Activated CD4-positive, alpha-beta T cell treated with anti-CD3 and anti-CD28 coated beads, Interleukin-2, amount 10 ng/mL, durations not matched to agents 7 days and 5 days (primary cell): ENCODE data around the gene CCDC116. TPM values are rescaled to one million over a fixed set of nuclear protein-coding genes. Genes with fewer than 3 reads are reported as not detected.

Experiments
- CTCF ChIA-PET: fragments of 350-600 bp; sonication (Branson Sonifier 250); formaldehyde crosslinking; loops from one replicate; lab custom pipeline; 2021; ENCODE audit warnings: antibody characterized with exemption; lab: Charles Lee
- POLR2A ChIA-PET: fragments of 350-600 bp; sonication (Branson Sonifier 250); formaldehyde crosslinking; loops from one replicate; lab custom pipeline; 2021; ENCODE audit warnings: antibody characterized with exemption; lab: Charles Lee
- DNase-seq: peaks from one replicate; pipeline ENCODE4 v3.0.0-alpha.2; 2020
- H3K27ac Mint-ChIP-seq: one replicate; pipeline ENCODE4 v1.8.0; 2021; ENCODE audit warnings: mild to moderate bottlenecking, moderate library complexity, mixed read lengths
- H3K27me3 Mint-ChIP-seq: one replicate; pipeline ENCODE4 v1.8.0; 2021; ENCODE audit warnings: mixed read lengths
- H3K36me3 Mint-ChIP-seq: one replicate; pipeline ENCODE4 v1.8.0; 2021; ENCODE audit warnings: low read depth, mixed read lengths
- H3K4me1 Mint-ChIP-seq: one replicate; pipeline ENCODE4 v1.8.0; 2021; ENCODE audit warnings: mixed read lengths
- H3K4me3 Mint-ChIP-seq: one replicate; pipeline ENCODE4 v1.8.0; 2021; ENCODE audit warnings: mild to moderate bottlenecking, moderate library complexity, mixed read lengths
- H3K9me3 Mint-ChIP-seq: one replicate; pipeline ENCODE4 v1.8.0; 2021; ENCODE audit warnings: mixed read lengths
- total RNA-seq, 2 experiments: library from RNA; stranded (reverse); gene quantifications; one replicate each; pipeline ENCODE4 v1.2.3, GENCODE V29; 2021

CCDC116 gene
- total RNA-seq, 2 experiments from 2014 or later, result 0.42 to 0.97 TPM

DNA sequence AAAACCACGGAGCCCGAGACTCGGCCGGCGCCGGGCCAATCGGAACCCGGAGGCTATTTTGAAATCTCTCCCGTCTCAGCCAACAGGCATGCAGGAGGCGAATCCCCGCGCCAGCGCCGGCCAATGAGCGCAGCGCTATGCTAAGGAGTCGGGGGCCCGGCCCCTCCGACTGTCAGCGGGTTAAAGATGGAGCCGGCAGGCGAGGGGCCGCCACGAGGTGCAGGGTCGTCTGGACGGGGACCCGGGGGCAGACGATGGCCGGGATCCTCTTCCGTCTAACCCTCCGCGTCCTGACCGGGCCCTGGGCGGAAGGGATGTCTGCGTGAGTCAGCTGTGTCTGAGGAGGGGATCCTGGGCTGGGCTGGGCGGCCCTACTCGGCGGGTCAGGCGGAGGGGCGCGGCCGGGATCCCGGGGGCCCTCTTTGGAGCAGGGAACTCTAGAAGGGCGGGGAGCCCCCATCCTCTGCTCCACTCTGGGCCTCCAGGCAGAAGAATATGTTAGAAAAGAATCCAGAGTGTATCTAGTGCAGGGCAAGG is 19.5 kb downstream of the CCDC116 start:
- DNase-seq, result peak; percentile 93
- Mint-ChIP-seq H3K27ac (peak overlapping the region; percentile 92), H3K9me3 (no peaks in the 10 kb centered on the region), H3K4me3 (peak overlapping the region; percentile 90), H3K36me3 (peaks cover 15% of the 10 kb centered on the region), H3K4me1 (peaks cover 42% of the 10 kb centered on the region), H3K27me3 (no peaks in the 10 kb centered on the region)
- ChIA-PET CTCF (interaction anchor here (1.1 to 13.4 kb wide), 3 partner anchors 9 to 23 kb away, joined by 3 to 213 read pairs (median 25); partner anchors contain the start of genes CCDC116, SDF2L1 and YDJC), POLR2A (no interaction called here)

DNA sequence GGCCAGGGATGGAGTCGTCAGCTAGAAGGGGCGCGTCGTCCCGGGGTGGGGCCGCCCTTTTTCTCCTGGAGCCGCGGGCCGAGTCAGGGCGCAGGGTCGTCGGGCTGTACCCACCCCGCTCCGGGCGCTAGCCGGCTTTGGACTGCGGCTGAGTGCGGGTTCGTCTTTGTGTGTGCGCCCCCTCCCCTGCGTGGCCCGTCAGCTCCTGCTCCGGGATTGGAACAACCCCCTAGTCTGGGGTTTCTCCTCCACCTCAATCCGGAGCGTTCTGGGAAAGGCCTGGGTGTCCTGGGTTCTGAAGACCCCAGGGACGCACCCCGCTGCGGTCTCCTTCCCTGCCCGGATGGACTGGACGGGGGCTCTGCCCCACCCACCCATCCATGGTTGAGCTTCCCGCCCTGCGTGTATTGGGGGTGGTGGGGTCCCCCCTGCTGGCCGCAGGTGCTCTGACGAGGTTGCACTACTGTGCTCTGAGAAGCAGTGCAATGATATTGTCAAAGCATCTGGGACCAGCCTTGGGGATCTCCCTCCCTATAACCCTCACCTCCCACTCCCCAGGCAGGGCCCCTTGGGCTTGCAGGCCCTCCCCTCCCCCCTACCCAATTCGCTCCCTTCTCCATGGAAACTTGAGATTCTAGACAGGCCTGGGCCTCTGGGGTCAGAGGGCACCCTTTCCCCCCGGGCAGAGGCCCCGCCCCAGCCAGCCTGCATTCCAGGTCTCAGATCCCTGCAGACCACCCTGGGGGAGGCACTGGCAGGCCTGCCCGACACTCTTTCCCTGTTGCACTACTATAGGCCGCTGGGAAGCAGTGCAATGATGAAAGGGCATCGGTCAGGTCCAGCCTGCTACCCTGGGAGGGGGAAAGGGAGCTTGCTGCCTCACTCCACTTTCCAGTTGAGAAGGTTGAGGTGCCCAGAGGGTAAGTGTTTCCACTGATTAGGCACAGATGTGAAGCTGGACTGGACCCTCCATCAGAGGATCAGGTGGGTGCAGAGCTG is 20.3 kb downstream of the CCDC116 start:
- POLR2A ChIA-PET, result no interaction called here
- Mint-ChIP-seq H3K36me3 (peaks cover 15% of the 10 kb centered on the region), H3K9me3 (no peaks in the 10 kb centered on the region), H3K4me3 (peak overlapping the region; percentile 90), H3K27me3 (no peaks in the 10 kb centered on the region), H3K4me1 (peaks cover 46% of the 10 kb centered on the region), H3K27ac (peak overlapping the region; percentile 92)
- CTCF ChIA-PET, result interaction anchor here (1.1 to 13.4 kb wide), 4 partner anchors 10 to 300 kb away, joined by 3 to 213 read pairs (median 14); partner anchors contain the start of genes CCDC116, PPM1F, SDF2L1 and YDJC
- DNase-seq, result no peak

DNA sequence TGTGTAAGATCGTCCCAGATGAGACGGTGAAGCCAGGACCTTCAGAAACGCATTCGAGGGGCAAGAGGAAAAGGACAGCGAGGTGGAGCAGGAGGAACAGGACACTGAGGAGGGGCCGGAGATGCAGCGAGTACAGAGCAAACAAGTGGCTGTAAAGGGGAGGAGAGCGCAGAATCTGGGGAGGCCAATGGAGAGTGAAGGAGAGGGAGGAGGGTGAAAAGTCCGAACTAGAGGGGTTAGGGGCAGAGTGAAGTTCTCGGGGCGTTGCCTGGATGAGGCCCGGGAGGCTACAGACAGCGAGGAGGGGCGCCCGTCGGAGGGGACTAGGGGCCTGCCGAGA is 24.4 kb downstream of the CCDC116 start:
- H3K4me1 Mint-ChIP-seq, result peaks cover 33% of the 10 kb centered on the region
- no peaks in the 10 kb centered on the region for H3K9me3 Mint-ChIP-seq
- peak overlapping the region; percentile 84 for H3K4me3 Mint-ChIP-seq
- no peaks in the 10 kb centered on the region for H3K27me3 Mint-ChIP-seq
- DNase-seq, result no peak
- ChIA-PET POLR2A (no interaction called here), CTCF (interaction anchor here (0.9 to 2.5 kb wide), 3 partner anchors 10 to 14 kb away, joined by 3 to 16 read pairs (median 7); no protein-coding TSS in a partner anchor)
- H3K27ac Mint-ChIP-seq, result peak overlapping the region; percentile 85
- peaks cover 4% of the 10 kb centered on the region for H3K36me3 Mint-ChIP-seq

DNA sequence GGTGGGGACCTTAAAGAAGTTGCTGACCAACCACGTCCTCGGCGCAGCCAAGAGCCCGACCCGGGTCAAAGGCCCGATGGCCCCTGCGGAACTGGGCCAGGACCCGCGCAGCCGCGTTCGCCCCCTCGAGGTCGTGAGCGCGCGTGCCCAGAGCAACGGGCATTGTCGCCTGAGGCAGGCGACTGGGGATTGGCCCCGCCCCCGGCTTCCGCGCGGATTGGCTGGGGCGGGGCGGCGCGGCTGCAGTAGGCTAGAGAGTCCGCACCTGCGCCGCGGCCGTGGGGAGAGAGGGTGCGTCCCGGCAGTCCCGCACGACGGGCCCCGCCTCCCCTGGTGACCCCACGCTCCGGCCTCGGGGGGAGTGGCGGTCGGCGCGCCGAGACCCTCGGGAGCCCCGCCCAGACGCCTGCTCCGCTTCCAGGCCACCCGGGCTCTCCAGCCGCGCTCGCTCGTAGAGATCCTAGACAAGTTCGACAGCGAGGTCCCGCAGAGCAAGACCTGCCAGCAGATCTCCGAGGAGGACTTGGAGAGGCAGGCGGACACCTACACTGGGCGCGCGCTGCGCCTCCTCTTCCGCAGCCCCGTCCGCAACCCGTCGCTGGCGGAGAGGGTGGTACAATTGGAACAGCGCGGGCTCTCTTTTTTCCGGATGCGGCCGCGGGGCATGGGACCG is 24.9 kb downstream of the CCDC116 start:
- DNase-seq, result peak; percentile 84
- H3K27ac Mint-ChIP-seq, result peak overlapping the region; percentile 85
- peaks cover 33% of the 10 kb centered on the region for H3K4me1 Mint-ChIP-seq
- CTCF ChIA-PET, result interaction anchor here (0.6 to 1.9 kb wide), 4 partner anchors 9 to 15 kb away, joined by 3 to 6 read pairs (median 4); no protein-coding TSS in a partner anchor
- H3K27me3 Mint-ChIP-seq, result no peaks in the 10 kb centered on the region
- peak overlapping the region; percentile 84 for H3K4me3 Mint-ChIP-seq
- POLR2A ChIA-PET, result no interaction called here
- H3K9me3 Mint-ChIP-seq, result no peaks in the 10 kb centered on the region
- H3K36me3 Mint-ChIP-seq, result peaks cover 4% of the 10 kb centered on the region

DNA sequence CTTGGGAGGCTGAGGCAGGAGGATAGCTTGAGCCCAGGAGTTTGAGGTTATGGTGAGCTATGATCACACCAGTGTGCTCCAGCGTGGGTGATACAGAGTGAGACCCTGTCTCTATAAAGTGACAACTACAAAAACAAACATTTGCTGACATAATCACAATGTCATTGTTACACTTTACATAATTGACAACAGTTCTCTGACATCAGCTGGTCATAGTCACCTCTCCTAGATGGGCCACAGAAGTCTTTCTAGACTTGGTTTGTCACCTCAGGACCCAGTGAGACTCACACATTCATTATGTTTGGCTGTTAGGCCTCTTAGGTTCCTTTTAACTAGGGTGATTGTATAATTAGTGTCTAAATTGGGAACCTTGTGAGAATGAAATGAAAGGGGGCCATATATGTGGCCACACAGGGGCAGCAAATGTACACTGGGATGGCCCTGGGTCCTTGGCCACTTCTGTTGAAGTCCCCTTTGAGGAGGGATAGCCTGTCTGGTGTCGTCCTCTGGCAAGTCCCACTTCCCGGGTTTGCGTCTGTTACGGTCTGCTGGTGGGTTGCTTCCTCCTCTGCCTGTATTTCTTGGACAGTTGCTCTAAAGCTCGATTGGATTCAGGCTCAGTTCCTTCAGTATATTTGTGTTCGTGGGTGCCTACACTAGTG is 27.4 kb downstream of the CCDC116 start:
- CTCF ChIA-PET, result interaction anchor here (0.9 to 1.1 kb wide), 2 partner anchors 11 to 17 kb away, joined by 3 read pairs; no protein-coding TSS in a partner anchor
- no peak for DNase-seq
- Mint-ChIP-seq H3K36me3 (no peaks in the 10 kb centered on the region), H3K4me1 (peaks cover 25% of the 10 kb centered on the region), H3K4me3 (no peak overlapping the region), H3K27me3 (no peaks in the 10 kb centered on the region), H3K9me3 (no peaks in the 10 kb centered on the region), H3K27ac (no peak overlapping the region)
- POLR2A ChIA-PET, result no interaction called here

DNA sequence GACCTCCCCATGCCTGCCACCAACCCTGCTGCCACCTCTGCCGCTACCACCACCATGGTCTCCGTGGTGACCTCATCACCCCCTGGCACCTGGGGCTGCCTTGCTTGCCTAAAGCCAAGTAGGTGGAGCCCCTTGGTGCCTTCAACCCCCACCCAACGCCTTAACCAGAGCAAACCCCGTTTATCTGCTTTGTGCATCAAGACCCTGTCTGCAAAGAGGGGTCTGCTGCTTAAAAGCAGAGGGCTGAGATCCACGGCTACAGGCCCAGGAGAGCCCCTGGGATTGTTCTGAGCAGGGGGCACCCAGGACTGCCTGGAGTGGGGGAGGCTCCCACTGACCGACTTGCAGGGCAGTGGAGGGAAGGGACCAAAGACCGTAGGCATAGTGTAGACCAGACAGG is 28.3 kb downstream of the CCDC116 start:
- Mint-ChIP-seq H3K4me1 (peaks cover 32% of the 10 kb centered on the region), H3K36me3 (no peaks in the 10 kb centered on the region), H3K4me3 (no peak overlapping the region), H3K9me3 (no peaks in the 10 kb centered on the region), H3K27me3 (no peaks in the 10 kb centered on the region), H3K27ac (no peak overlapping the region)
- CTCF ChIA-PET, result no interaction called here
- POLR2A ChIA-PET, result no interaction called here
- no peak for DNase-seq

DNA sequence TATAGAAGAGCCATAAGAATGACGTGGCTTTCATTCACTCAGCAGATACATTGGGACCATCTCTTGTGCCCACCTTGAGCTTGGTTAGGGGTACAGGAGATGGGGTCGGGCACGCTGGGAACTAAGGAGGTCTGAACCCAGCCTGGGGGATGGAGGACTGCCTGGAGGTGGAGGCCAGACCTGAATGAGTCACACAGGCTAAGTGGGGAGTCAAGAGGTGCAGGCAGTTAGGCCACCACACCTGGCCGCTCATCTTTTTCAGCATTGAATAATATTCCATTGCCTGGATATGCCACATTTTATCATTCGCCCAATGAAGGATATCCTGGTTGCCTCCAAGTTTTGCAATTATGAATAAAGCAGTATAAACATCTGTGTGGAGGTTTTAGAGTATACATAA is 29.4 kb downstream of the CCDC116 start:
- no peaks in the 10 kb centered on the region for H3K27me3 Mint-ChIP-seq
- no peak for DNase-seq
- CTCF ChIA-PET, result no interaction called here
- POLR2A ChIA-PET, result no interaction called here
- no peak overlapping the region for H3K4me3 Mint-ChIP-seq
- no peaks in the 10 kb centered on the region for H3K36me3 Mint-ChIP-seq
- no peaks in the 10 kb centered on the region for H3K9me3 Mint-ChIP-seq
- peaks cover 24% of the 10 kb centered on the region for H3K4me1 Mint-ChIP-seq
- H3K27ac Mint-ChIP-seq, result no peak overlapping the region

DNA sequence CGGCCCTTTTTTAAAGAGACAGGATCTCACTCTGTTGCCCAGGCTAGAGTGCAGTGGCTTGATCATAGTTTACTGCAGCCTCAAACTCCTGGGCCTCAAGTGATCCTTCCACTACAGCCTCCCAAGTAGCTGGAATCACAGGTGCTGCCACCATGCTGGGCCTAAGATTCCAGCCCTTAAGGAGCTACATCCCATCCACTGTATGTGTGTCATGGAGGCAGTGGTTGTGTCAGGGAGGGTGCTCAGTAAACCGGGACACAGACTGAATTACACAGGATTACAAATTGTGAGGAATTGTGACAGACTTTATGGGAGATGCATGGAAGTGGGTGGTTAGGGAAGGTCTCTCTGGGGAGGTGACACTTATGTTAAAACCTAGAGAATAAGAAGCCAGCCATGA is 31.2 kb downstream of the CCDC116 start:
- CTCF ChIA-PET, result interaction anchor here (0.6 to 2.9 kb wide), 2 partner anchors 15 to 34 kb away, joined by 3 to 11 read pairs; partner anchors contain the start of gene YDJC
- Mint-ChIP-seq H3K9me3 (no peaks in the 10 kb centered on the region), H3K4me1 (peaks cover 24% of the 10 kb centered on the region), H3K27ac (peak overlapping the region; percentile 20), H3K4me3 (no peak overlapping the region), H3K27me3 (no peaks in the 10 kb centered on the region), H3K36me3 (peaks cover 2% of the 10 kb centered on the region)
- DNase-seq, result no peak
- POLR2A ChIA-PET, result no interaction called here

DNA sequence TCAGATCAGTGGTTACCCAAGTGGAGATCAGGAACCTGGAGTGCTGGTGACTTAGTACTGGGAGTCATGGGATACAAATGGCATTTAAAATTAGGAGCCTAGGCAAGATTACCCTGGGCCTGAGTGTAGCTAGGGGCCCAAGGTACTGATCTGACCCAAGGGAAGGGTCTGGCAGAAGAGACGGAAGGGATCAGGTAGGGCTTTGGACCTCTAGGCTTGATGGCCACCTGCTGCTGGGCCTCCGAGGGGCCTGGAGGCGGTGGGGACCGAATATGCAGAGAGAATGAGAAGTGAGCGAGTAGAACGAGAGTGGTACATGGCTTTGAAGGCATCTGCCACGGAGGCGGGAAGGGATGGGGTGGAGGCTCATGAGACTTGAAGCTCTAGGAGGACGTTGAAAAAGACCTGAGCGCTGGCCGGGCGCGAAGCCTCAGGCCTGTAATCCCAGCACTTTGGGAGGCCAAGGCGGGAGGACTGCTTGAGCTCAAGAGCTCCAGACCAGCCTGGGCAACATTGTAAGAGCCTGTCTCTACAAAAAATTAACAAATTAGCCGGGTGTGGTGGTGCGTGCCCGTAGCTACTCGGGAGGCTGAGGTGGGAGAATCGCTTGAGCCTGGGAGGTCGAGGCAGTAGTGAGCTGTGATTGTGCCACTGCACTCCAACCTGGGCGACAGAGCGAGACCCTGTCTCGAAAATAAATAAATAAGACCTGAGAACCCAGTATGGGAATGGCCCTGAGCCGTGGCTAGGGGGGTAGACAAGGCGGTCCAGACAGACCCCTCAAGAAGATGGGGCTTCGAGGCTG is 32.7 kb downstream of the CCDC116 start:
- H3K4me3 Mint-ChIP-seq, result peak overlapping the region; percentile 98
- DNase-seq, result no peak
- peaks cover 28% of the 10 kb centered on the region for H3K4me1 Mint-ChIP-seq
- CTCF ChIA-PET, result interaction anchor here (1.3 to 2.9 kb wide), 3 partner anchors 22 to 69 kb away, joined by 3 to 11 read pairs (median 6); partner anchors contain the start of gene YDJC
- peak overlapping the region; percentile 90 for H3K27ac Mint-ChIP-seq
- no peaks in the 10 kb centered on the region for H3K27me3 Mint-ChIP-seq
- no peaks in the 10 kb centered on the region for H3K9me3 Mint-ChIP-seq
- POLR2A ChIA-PET, result interaction anchor here (0.5 kb wide), 1 partner anchor 17 kb away, joined by 3 read pairs; no protein-coding TSS in a partner anchor
- H3K36me3 Mint-ChIP-seq, result peaks cover 4% of the 10 kb centered on the region

DNA sequence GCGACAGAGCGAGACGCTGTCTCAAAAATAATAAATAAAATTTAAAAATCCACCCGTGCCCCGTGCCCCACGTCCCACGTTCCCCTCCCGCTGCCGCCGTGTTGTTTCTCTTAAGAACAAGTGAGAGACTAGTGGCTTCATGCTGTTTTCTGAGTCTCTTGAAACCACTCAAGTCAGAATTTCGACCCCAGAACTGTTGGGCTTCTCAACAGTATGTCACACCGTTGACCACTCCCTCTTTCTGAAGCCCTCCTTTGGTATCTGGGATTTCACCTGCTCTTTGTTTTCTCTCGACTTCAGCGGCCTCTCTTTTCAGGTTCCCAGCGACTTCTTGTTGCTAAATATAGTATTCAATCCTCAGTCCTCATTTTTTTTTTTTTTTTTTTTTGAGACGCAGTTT is 34.2 kb downstream of the CCDC116 start:
- peak overlapping the region; percentile 98 for H3K4me3 Mint-ChIP-seq
- H3K4me1 Mint-ChIP-seq, result peaks cover 30% of the 10 kb centered on the region
- no peaks in the 10 kb centered on the region for H3K27me3 Mint-ChIP-seq
- POLR2A ChIA-PET, result no interaction called here
- DNase-seq, result no peak
- CTCF ChIA-PET, result interaction anchor here (1.0 to 2.9 kb wide), 2 partner anchors 21 to 37 kb away, joined by 3 to 11 read pairs; partner anchors contain the start of gene YDJC
- H3K27ac Mint-ChIP-seq, result peak overlapping the region; percentile 90
- no peaks in the 10 kb centered on the region for H3K9me3 Mint-ChIP-seq
- peaks cover 15% of the 10 kb centered on the region for H3K36me3 Mint-ChIP-seq

DNA sequence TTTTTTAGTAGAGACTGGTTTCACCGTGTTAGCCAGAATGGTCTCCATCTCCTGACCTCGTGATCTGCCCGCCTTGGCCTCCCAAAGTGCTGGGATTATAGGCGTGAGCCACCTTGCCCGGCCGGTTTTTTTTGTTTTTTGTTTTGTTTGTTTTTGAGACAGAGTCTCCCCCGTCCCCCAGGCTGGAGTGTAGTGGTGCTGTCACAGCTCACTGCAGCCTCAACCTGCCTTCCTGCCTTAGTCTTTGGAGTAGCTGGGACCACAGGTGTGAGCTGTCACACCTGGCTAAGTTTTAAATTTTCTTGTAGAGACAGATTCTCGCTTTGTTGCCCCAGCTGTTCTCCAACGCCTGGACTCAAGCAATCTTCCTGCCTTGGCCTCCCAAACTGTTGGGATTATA is 36.5 kb downstream of the CCDC116 start:
- no peak overlapping the region for H3K4me3 Mint-ChIP-seq
- ChIA-PET CTCF (no interaction called here), POLR2A (interaction anchor here (0.7 kb wide), 1 partner anchor 269 kb away, joined by 5 read pairs; no protein-coding TSS in a partner anchor)

More for the DNA sequence above, 36.5 kb downstream of the CCDC116 start:
- Mint-ChIP-seq H3K9me3 (no peaks in the 10 kb centered on the region), H3K4me1 (peaks cover 29% of the 10 kb centered on the region), H3K27me3 (no peaks in the 10 kb centered on the region), H3K36me3 (peaks cover 27% of the 10 kb centered on the region), H3K27ac (no peak overlapping the region)
- DNase-seq, result no peak
